Astrocyte (in vitro differentiated cells and primary cell): Measurements from ENCODE around the gene NAALADL2. TPM values are rescaled to one million over a fixed set of nuclear protein-coding genes. Genes with fewer than 3 reads are reported as not detected.
A peak's percentile ranks its signal among the peaks of the same experiment; 100 is the strongest.

ENCODE experiments used
- DNase-seq: peaks from one replicate; pipeline ENCODE4 v3.0.0-alpha.2; 2010; ENCODE audit warnings: low read depth
- FAIRE-seq: peaks from 2 replicates; lab custom pipeline; 2011; peaks lifted over from hg19 to GRCh38; lab: Jason Lieb, UNC
- H2AFZ ChIP-seq: 2 replicates; pipeline ENCODE4 v1.6.0; 2012; ENCODE audit warnings: low read depth, low read length, inconsistent platforms
- H3K27ac ChIP-seq: 2 replicates; pipeline ENCODE4 v1.5.1; 2011; ENCODE audit warnings: low read depth, low read length, inconsistent platforms
- H3K27me3 ChIP-seq: 2 replicates; pipeline ENCODE4 v1.6.0; 2011; ENCODE audit warnings: low read length, inconsistent platforms; ENCODE audit not compliant: insufficient read depth
- H3K36me3 ChIP-seq: 2 replicates; pipeline ENCODE4 v1.5.1; 2011; ENCODE audit warnings: low read length, inconsistent platforms; ENCODE audit not compliant: insufficient read depth
- H3K4me1 ChIP-seq: 2 replicates; pipeline ENCODE4 v1.5.1; 2011; ENCODE audit warnings: low read length, inconsistent platforms; ENCODE audit not compliant: insufficient read depth
- H3K4me2 ChIP-seq: 2 replicates; pipeline ENCODE4 v1.6.0; 2012; ENCODE audit warnings: low read length, inconsistent platforms
- H3K4me3 ChIP-seq: 2 replicates; pipeline ENCODE4 v1.5.1; 2011; ENCODE audit warnings: low read depth, mild to moderate bottlenecking, low read length, inconsistent platforms; ENCODE audit not compliant: insufficient read depth
- H3K79me2 ChIP-seq: 2 replicates; pipeline ENCODE4 v1.6.0; 2012; ENCODE audit warnings: mild to moderate bottlenecking, low read length, inconsistent platforms; ENCODE audit not compliant: insufficient read depth
- H3K9ac ChIP-seq: 2 replicates; pipeline ENCODE4 v1.6.0; 2012; ENCODE audit warnings: mild to moderate bottlenecking, low read length, inconsistent platforms
- H3K9me3 ChIP-seq: 2 replicates; pipeline ENCODE4 v1.5.1; 2012; ENCODE audit warnings: low read depth, mild to moderate bottlenecking, low read length, inconsistent platforms; ENCODE audit not compliant: insufficient read depth
- H4K20me1 ChIP-seq: 2 replicates; pipeline ENCODE4 v1.6.0; 2012; ENCODE audit warnings: low read length, inconsistent platforms; ENCODE audit not compliant: insufficient read depth
- H3K27ac Mint-ChIP-seq: one replicate; pipeline ENCODE4 v1.8.0; 2021; ENCODE audit warnings: mild to moderate bottlenecking, mixed read lengths; ENCODE audit not compliant: unreplicated experiment
- H3K27me3 Mint-ChIP-seq: one replicate; pipeline ENCODE4 v1.8.0; 2021; ENCODE audit warnings: low read depth, mixed read lengths; ENCODE audit not compliant: unreplicated experiment
- H3K36me3 Mint-ChIP-seq: one replicate; pipeline ENCODE4 v1.8.0; 2021; ENCODE audit warnings: low read depth, mixed read lengths; ENCODE audit not compliant: unreplicated experiment
- H3K4me1 Mint-ChIP-seq: one replicate; pipeline ENCODE4 v1.8.0; 2021; ENCODE audit warnings: low read depth, mixed read lengths; ENCODE audit not compliant: unreplicated experiment
- H3K4me3 Mint-ChIP-seq: one replicate; pipeline ENCODE4 v1.8.0; 2021; ENCODE audit warnings: mild to moderate bottlenecking, moderate library complexity, mixed read lengths; ENCODE audit not compliant: unreplicated experiment
- H3K9me3 Mint-ChIP-seq: one replicate; pipeline ENCODE4 v1.8.0; 2021; ENCODE audit warnings: mild to moderate bottlenecking, mixed read lengths; ENCODE audit not compliant: unreplicated experiment
- CTCF ChIP-seq: IDR thresholded peaks from 2 replicates; pipeline ENCODE4 v1.5.1; 2011; ENCODE audit warnings: low read depth, mild to moderate bottlenecking, inconsistent platforms, low read length, moderate library complexity; ENCODE audit not compliant: insufficient read depth
- EZH2 ChIP-seq: IDR thresholded peaks from 2 replicates; pipeline ENCODE4 v1.6.1; 2012; ENCODE audit warnings: mild to moderate bottlenecking, low read length, inconsistent platforms; ENCODE audit not compliant: insufficient read depth
- total RNA-seq: library from RNA; stranded (reverse); gene quantifications from 2 replicates; pipeline ENCODE4 v1.2.1, GENCODE V29; 2021

The NAALADL2 gene
- total RNA-seq, 1 donor from 2014 or later = 2.7 TPM

- no peak overlapping the region for H3K9ac ChIP-seq
- H3K4me3 ChIP-seq = no peak overlapping the region
- no peaks in the 10 kb centered on the region for H3K79me2 ChIP-seq
- no peaks in the 10 kb centered on the region for H3K27me3 ChIP-seq
- peaks cover 12% of the 10 kb centered on the region for H3K4me1 Mint-ChIP-seq
- DNase-seq (peak; percentile 60), FAIRE-seq (no peak)
- no peak overlapping the region for H2AFZ ChIP-seq
- no peaks in the 10 kb centered on the region for H3K9me3 ChIP-seq
- H3K36me3 ChIP-seq = no peaks in the 10 kb centered on the region
- no peaks in the 10 kb centered on the region for H3K36me3 Mint-ChIP-seq
- no peaks in the 10 kb centered on the region for H3K4me1 ChIP-seq
- no peaks in the 10 kb centered on the region for H3K9me3 Mint-ChIP-seq
- H3K4me2 ChIP-seq = peak overlapping the region; percentile 13
- TF ChIP-seq EZH2 (no peak), CTCF (no peak)
- no peak overlapping the region for H3K27ac ChIP-seq
- no peaks in the 10 kb centered on the region for H3K27me3 Mint-ChIP-seq
- no peaks in the 10 kb centered on the region for H4K20me1 ChIP-seq
- H3K27ac Mint-ChIP-seq = no peak overlapping the region
- no peak overlapping the region for H3K4me3 Mint-ChIP-seq
Observed at GRCh38 chr3:175199961-175200360, 340.8 kb downstream of the NAALADL2 start.

GRCh38 chr3:175200391-175201095, 341.4 kb downstream of the NAALADL2 start:
- Mint-ChIP-seq H3K9me3 (no peaks in the 10 kb centered on the region), H3K4me3 (no peak overlapping the region), H3K27me3 (no peaks in the 10 kb centered on the region), H3K36me3 (no peaks in the 10 kb centered on the region), H3K27ac (no peak overlapping the region), H3K4me1 (peaks cover 12% of the 10 kb centered on the region)
- H3K79me2 ChIP-seq = no peaks in the 10 kb centered on the region
- H3K4me1 ChIP-seq = no peaks in the 10 kb centered on the region
- no peak overlapping the region for H3K9ac ChIP-seq
- H2AFZ ChIP-seq = no peak overlapping the region
- DNase-seq (peak; percentile 23), FAIRE-seq (peak; percentile 78)
- no peaks in the 10 kb centered on the region for H4K20me1 ChIP-seq
- H3K27ac ChIP-seq = no peak overlapping the region
- H3K9me3 ChIP-seq = no peaks in the 10 kb centered on the region
- H3K4me2 ChIP-seq = no peak overlapping the region
- no peak overlapping the region for H3K4me3 ChIP-seq
- H3K36me3 ChIP-seq = no peaks in the 10 kb centered on the region
- no peaks in the 10 kb centered on the region for H3K27me3 ChIP-seq
- TF ChIP-seq CTCF (no peak), EZH2 (no peak)

DNA sequence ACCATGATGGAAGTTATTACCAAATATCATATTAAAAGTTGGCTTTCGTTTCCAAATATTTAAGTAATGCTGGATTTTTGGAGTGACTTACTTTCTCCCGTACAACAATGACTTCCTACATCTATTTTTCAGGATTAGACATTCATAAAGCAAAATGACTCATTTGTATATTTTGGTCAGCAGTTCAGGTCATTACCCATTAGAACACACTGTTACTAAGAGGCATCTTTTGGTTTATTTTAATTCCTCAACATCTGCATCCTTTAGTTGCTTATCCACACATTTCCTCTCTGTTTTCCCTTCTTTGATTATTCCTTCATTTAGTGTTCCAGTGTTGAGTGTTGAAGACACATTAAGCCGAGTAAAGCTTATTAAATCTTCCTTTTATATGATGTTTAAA, 348.2 kb downstream of the NAALADL2 start:
- Mint-ChIP-seq H3K36me3 (no peaks in the 10 kb centered on the region), H3K27ac (no peak overlapping the region), H3K4me3 (no peak overlapping the region), H3K9me3 (peaks cover 2% of the 10 kb centered on the region), H3K27me3 (no peaks in the 10 kb centered on the region), H3K4me1 (no peaks in the 10 kb centered on the region)
- H4K20me1 ChIP-seq = no peaks in the 10 kb centered on the region
- no peak overlapping the region for H2AFZ ChIP-seq
- no peak overlapping the region for H3K27ac ChIP-seq
- TF ChIP-seq EZH2 (no peak), CTCF (no peak)
- no peaks in the 10 kb centered on the region for H3K27me3 ChIP-seq
- no peaks in the 10 kb centered on the region for H3K9me3 ChIP-seq
- DNase-seq (peak; percentile 47), FAIRE-seq (no peak)
- no peaks in the 10 kb centered on the region for H3K4me1 ChIP-seq
- H3K9ac ChIP-seq = no peak overlapping the region
- H3K4me3 ChIP-seq = no peak overlapping the region
- no peaks in the 10 kb centered on the region for H3K36me3 ChIP-seq
- no peak overlapping the region for H3K4me2 ChIP-seq
- no peaks in the 10 kb centered on the region for H3K79me2 ChIP-seq
